ENCODE results near the gene TPK1. TPM values are rescaled to one million over a fixed set of nuclear protein-coding genes. Genes with fewer than 3 reads are reported as not detected.

The TPK1 gene
- total and polyA plus RNA-seq, 2 of the 8 experiments (the other 6 are each of a cell fraction or from before 2014, with no cell fraction given) = 1.9 to 2.7 TPM

GRCh38 chr7:144735505-144736276, 100.2 kb downstream of the TPK1 start (continued):
- TF ChIP-seq FOSL1 (IDR thresholded peaks at IDR 0.05; ENCODE audit: insufficient read depth, low read depth, low read length) (no peak), CBX8 (IDR thresholded peaks at IDR 0.05; ENCODE audit: borderline replicate concordance, low read depth, low read length) (no peak), RAD21 (IDR thresholded peaks at IDR 0.05 in 1 of 2, conservative IDR thresholded peaks at IDR 0.05 in 1 of 2; ENCODE audit: low read depth in 2 of 2, low read length in 2 of 2) (no peak), SP2 (IDR thresholded peaks at IDR 0.05; ENCODE audit: low read length) (no peak), CTBP2 (IDR thresholded peaks at IDR 0.05; ENCODE audit: borderline replicate concordance, insufficient read depth, insufficient read length, low read length) (no peak), CREB1 (IDR thresholded peaks at IDR 0.05) (no peak)

All from H1 (cell line).